Erythroblast (primary cell): Measurements from ENCODE around the gene ZNF774.

ENCODE experiments used
- GATA1 ChIP-seq: IDR thresholded peaks from 2 replicates; pipeline ENCODE4 v1.6.1; 2011; ENCODE audit warnings: low read depth, mild to moderate bottlenecking, control low read depth, low read length, moderate library complexity
- POLR2A ChIP-seq: IDR thresholded peaks from 2 replicates; pipeline ENCODE4 v1.6.1; 2011; ENCODE audit warnings: mild to moderate bottlenecking, low read length

GRCh38 chr15:90362936-90363212 lies 10.8 kb downstream of the ZNF774 start:
- TF ChIP-seq POLR2A (no peak), GATA1 (no peak)
